Left renal cortex interstitium (tissue), 4 donors: ENCODE measurements around the gene BCL2. TPM values are rescaled to one million over a fixed set of nuclear protein-coding genes. Genes with fewer than 3 reads are reported as not detected.

ENCODE experiments used
- DNase-seq, 4 donors: peaks; one replicate each; pipeline ENCODE4 v3.0.0-alpha.2; 2013; ENCODE audit warnings: low read depth in 4 of 4, low spot score in 2 of 4, missing footprints in 1 of 4
- polyA plus RNA-seq, 4 donors: library from polyadenylated mRNA; unstranded; fragments of 120-200 nt; gene quantifications; one replicate each; pipeline ENCODE4 v1.2.1, GENCODE V29; 2013; ENCODE audit not compliant: insufficient read length in 4 of 4

BCL2 gene
- polyA plus RNA-seq, 4 donors, result 22.1 to 27.1 (median 23.5) TPM

GRCh38 chr18:63329431-63330145, 10.0 kb upstream of the BCL2 start:
- no peak for DNase-seq

GRCh38 chr18:63326011-63326410, 6.4 kb upstream of the BCL2 start:
- no peak for DNase-seq

- no peak for DNase-seq
Measured at GRCh38 chr18:63325086-63325686, 5.6 kb upstream of the BCL2 start.

- DNase-seq, result peak in 2 of 4 donors; percentile 49 to 70
Measured at GRCh38 chr18:63322908-63323634, 3.5 kb upstream of the BCL2 start.

- no peak for DNase-seq
Measured at GRCh38 chr18:63322206-63322605, 2.6 kb upstream of the BCL2 start.

- DNase-seq, result no peak
Measured at GRCh38 chr18:63321291-63321690, 1.7 kb upstream of the BCL2 start.

GRCh38 chr18:63320975-63321265, 1.4 kb upstream of the BCL2 start:
- DNase-seq, result no peak

- DNase-seq, result peak in 3 of 4 donors; percentile 63 to 73 (median 67)
Measured at GRCh38 chr18:63320123-63320974, 780 bp upstream of the BCL2 start.

- no peak for DNase-seq
Measured at GRCh38 chr18:63318889-63319382, 633 bp downstream of the BCL2 start.

GRCh38 chr18:63317982-63318888, 1.3 kb downstream of the BCL2 start:
- DNase-seq, result peak in 2 of 4 donors; percentile 59

GRCh38 chr18:63317556-63317946, 2.0 kb downstream of the BCL2 start:
- DNase-seq, result no peak

GRCh38 chr18:63316612-63317555, 2.7 kb downstream of the BCL2 start:
- DNase-seq, result no peak

GRCh38 chr18:63315876-63316275, 3.7 kb downstream of the BCL2 start:
- DNase-seq, result no peak

GRCh38 chr18:63315131-63315662, 4.4 kb downstream of the BCL2 start:
- no peak for DNase-seq

GRCh38 chr18:63314062-63314790, 5.3 kb downstream of the BCL2 start:
- no peak for DNase-seq

- DNase-seq, result no peak
Measured at GRCh38 chr18:63313396-63313917, 6.1 kb downstream of the BCL2 start.

GRCh38 chr18:63312737-63313395, 6.7 kb downstream of the BCL2 start:
- no peak for DNase-seq
